Dermis blood vessel endothelial cell (primary cell): ENCODE data around the gene CD1D. TPM values are rescaled to one million over a fixed set of nuclear protein-coding genes. Genes with fewer than 3 reads are reported as not detected.
"Not testable (repeated sequence)": the region's sequence is repeated elsewhere in the genome, so short reads cannot be mapped to it uniquely, and the experiment has no call there.

Source experiments
- DNase-seq: peaks from one replicate; pipeline ENCODE4 v3.0.0; 2010
- total RNA-seq: library from RNA; depleted of rRNA; stranded (reverse); fragments of >200 nt; gene quantifications from 2 replicates; pipeline ENCODE4 v1.2.3, GENCODE V29; 2014

CD1D gene
- total RNA-seq: not detected in 2 replicates

GRCh38 chr1:158180741-158181576, at the start of gene CD1D:
Gene CD1D (plus strand): TSS chr1:158180895. CDS start chr1:158181102, 207 bp downstream.
- DNase-seq: no peak

- DNase-seq: no peak
Measured at GRCh38 chr1:158131217-158131616, 49.5 kb upstream of the CD1D start.

- DNase-seq: no peak
Measured at GRCh38 chr1:158140764-158141192, 39.9 kb upstream of the CD1D start.

GRCh38 chr1:158145173-158145719, 35.4 kb upstream of the CD1D start:
- DNase-seq: peak; percentile 58

GRCh38 chr1:158146165-158146564, 34.5 kb upstream of the CD1D start:
- DNase-seq: peak; percentile 23

GRCh38 chr1:158146739-158147138, 34.0 kb upstream of the CD1D start:
- DNase-seq: peak; percentile 23

- no peak for DNase-seq
Measured at GRCh38 chr1:158147401-158147800, 33.3 kb upstream of the CD1D start.

GRCh38 chr1:158147869-158148268, 32.8 kb upstream of the CD1D start:
- DNase-seq: no peak

GRCh38 chr1:158148468-158148867, 32.2 kb upstream of the CD1D start:
- DNase-seq: no peak

- DNase-seq: no peak
Measured at GRCh38 chr1:158149175-158149574, 31.5 kb upstream of the CD1D start.

- DNase-seq: peak; percentile 98
Measured at GRCh38 chr1:158149577-158150269, 31.0 kb upstream of the CD1D start.

- DNase-seq: no peak
Measured at GRCh38 chr1:158150523-158150922, 30.2 kb upstream of the CD1D start.

GRCh38 chr1:158153179-158153578, 27.5 kb upstream of the CD1D start:
- DNase-seq: no peak

GRCh38 chr1:158153746-158154444, 26.8 kb upstream of the CD1D start:
- DNase-seq: no peak

GRCh38 chr1:158154501-158154900, 26.2 kb upstream of the CD1D start:
- DNase-seq: no peak

GRCh38 chr1:158155673-158156072, 25.0 kb upstream of the CD1D start:
- no peak for DNase-seq

- DNase-seq: no peak
Measured at GRCh38 chr1:158159597-158159996, 21.1 kb upstream of the CD1D start.

- no peak for DNase-seq
Measured at GRCh38 chr1:158161446-158161845, 19.2 kb upstream of the CD1D start.

GRCh38 chr1:158163000-158163947, 17.4 kb upstream of the CD1D start:
- no peak for DNase-seq

- no peak for DNase-seq
Measured at GRCh38 chr1:158169105-158169504, 11.6 kb upstream of the CD1D start.

GRCh38 chr1:158175915-158176314, 4.8 kb upstream of the CD1D start:
- DNase-seq: not testable (repeated sequence)

GRCh38 chr1:158176399-158176798, 4.3 kb upstream of the CD1D start:
- no peak for DNase-seq
